ENCODE data around the gene TAF8. TPM values are rescaled to one million over a fixed set of nuclear protein-coding genes. Genes with fewer than 3 reads are reported as not detected.

Gene TAF8
- polyA plus RNA-seq, 4 donors, result 20.1 to 23.4 (median 21.1) TPM

GRCh38 chr6:42095094-42095493, 44.8 kb downstream of the TAF8 start:
- no peak for DNase-seq (ENCODE audit: low read depth in 4 of 4, low spot score in 3 of 4)

- DNase-seq (ENCODE audit: low read depth in 4 of 4, low spot score in 3 of 4), result no peak
These were observed 45.6 kb downstream of the TAF8 start for GRCh38 chr6:42095776-42096541.

GRCh38 chr6:42099340-42100028, 49.2 kb downstream of the TAF8 start:
- no peak for DNase-seq (ENCODE audit: low read depth in 4 of 4, low spot score in 3 of 4)

- no peak for DNase-seq (ENCODE audit: low read depth in 4 of 4, low spot score in 3 of 4)
These were observed 49.9 kb downstream of the TAF8 start for GRCh38 chr6:42100029-42100901.

DNA sequence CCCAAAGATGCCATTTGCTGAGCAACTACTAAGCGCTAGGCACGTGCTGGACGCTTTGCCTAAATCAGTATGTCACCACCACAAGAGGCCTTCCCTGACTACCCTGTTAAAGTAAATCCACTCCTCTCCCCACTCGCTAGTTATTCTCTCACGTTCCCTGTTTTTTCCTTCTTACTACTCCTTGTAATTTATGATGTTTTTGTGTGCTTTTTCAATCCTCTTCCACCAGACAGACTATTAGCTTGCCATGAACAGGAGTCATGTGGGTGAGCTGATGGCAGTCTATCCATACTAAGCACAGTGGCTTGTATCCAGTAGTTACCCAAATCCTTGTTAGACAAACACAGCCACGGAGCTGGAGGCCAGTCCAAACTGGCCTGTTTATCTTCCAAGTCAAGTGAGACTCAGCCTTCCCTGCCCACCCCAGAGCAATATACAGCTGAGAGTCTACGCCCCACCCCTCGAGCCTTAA, 50.9 kb downstream of the TAF8 start:
- no peak for DNase-seq (ENCODE audit: low read depth in 4 of 4, low spot score in 3 of 4)

DNA sequence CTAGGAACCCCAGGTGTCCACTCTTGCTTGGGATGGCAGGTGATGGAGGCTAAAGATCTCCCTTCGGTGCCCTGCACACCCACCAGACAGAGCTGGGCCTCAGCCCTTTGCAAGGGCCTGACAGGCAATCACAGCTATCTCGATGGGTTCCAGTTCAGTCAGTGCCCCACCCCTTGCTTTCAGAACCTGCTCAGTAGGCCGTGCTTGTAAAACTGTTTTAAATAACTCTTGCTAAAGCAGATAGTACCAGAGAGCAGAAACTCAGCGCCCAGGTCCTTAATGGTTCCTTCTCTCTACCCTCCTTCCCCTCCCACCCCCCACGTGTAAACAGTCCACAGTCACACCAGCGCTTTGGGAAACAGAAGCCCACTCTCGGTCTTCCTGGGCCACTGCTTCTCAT, 52.9 kb downstream of the TAF8 start:
- DNase-seq (ENCODE audit: low read depth in 4 of 4, low spot score in 3 of 4), result no peak

DNA sequence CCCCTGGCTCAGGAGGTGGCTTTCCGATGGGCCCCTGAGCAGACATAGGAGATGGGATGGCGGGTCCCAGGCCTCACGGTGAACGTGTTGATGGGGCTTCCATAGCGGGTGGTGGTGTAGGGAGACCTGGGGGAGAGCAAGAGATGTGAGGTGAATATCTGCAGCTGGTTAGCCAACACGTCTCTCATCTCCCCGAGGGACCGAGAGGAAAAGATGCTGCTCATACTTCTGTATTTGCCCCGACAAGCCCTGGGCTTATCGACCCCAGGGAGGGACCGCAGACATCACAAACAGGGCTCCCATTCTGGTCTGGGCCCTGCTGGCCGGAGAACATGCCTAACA, 53.4 kb downstream of the TAF8 start:
- DNase-seq (ENCODE audit: low read depth in 4 of 4, low spot score in 3 of 4), result no peak

- peak in 1 of 4 donors; percentile 62 for DNase-seq (ENCODE audit: low read depth in 4 of 4, low spot score in 3 of 4)
These were observed 53.9 kb downstream of the TAF8 start for GRCh38 chr6:42104095-42104803.

DNA sequence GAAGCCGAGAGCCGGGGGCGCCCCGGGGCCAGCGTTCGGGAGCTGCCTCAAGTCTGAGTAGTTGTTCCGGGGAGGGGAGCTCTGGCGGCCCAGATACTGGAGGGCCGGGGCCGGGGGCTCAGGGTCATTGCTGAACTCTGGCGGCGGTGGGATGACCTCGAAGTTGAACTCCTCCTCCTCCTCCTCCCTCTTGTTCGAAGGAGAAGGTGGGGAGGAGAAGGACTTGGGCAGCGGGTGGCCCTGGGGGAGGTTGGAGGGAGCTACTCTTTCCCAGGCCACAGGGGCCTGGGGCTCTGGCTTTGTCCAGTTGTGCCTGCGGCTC, 54.4 kb downstream of the TAF8 start:
- no peak for DNase-seq (ENCODE audit: low read depth in 4 of 4, low spot score in 3 of 4)

DNA sequence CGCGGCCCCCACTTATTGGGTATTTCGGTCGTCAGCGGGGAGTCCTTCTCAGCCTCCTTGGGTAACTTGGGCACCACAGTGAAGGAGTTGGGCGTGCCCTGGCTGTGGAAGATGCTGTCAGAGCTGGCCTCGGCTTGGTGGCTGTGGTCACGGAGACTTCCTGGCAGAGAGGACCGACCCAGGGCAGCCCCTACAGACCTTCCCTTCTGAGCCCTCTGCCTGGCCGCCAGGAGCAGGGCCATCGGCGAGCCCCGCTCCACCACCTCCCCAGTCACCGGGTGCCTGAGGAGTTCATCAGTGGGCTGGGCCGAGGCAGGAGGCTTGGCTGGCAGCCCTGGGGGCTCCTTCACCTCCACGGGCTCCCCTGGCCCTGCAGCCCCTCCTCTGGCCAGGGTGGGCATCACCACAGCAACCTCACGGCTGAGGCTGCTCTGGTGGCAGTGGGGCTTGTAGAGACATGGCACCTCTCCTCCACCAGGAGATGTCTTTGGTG, 54.9 kb downstream of the TAF8 start:
- DNase-seq (ENCODE audit: low read depth in 4 of 4, low spot score in 3 of 4), result no peak

GRCh38 chr6:42105709-42106108, 55.4 kb downstream of the TAF8 start:
- DNase-seq (ENCODE audit: low read depth in 4 of 4, low spot score in 3 of 4), result no peak

DNA sequence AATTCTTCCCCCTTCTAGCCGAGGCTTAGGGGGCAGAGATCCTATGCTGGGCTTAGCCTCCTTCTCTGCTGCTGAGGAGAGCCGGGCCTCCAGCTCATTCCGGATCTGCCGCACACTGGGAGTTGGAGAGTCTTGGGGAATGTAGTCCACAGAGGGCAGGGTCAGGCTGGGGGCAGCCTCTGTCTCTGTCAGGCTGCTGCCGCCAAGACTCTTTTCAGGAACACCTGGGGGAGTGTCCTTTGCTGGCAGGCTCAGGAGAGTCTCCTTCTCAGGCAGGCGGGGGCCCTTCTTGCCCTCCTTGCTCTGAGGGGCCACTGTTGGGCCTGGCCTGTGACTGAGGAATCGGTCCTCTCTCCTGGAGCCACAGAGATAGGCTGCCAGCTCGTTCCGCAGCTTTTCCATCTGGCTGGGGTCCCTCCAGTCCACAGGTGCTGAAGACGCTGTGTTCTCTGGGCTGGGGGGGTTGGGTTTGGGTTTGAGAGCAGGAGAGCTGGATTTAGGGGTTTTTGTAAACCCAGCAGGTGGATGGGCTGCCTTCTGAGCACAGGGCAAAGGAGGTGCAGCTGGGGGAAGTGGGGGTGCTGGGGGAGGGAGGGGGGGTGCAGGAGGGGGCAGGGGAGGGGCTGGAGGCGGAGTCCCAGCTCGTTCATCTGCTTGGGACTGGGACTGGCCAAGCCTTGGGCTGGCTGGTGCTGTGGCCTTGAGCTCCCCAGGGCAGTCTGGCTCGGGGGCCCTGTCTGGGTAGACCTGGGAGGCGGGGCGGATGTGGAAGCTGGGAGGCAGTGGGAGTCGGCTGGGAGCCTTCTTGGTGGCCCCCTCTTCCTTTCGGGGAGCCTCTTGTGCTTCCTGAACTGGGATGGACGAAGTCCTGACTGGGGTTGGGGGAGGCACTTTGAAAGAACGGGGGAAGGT, 56.0 kb downstream of the TAF8 start:
- DNase-seq (ENCODE audit: low read depth in 4 of 4, low spot score in 3 of 4), result no peak

GRCh38 chr6:42108071-42108470, 57.7 kb downstream of the TAF8 start:
- DNase-seq (ENCODE audit: low read depth in 4 of 4, low spot score in 3 of 4), result no peak

DNA sequence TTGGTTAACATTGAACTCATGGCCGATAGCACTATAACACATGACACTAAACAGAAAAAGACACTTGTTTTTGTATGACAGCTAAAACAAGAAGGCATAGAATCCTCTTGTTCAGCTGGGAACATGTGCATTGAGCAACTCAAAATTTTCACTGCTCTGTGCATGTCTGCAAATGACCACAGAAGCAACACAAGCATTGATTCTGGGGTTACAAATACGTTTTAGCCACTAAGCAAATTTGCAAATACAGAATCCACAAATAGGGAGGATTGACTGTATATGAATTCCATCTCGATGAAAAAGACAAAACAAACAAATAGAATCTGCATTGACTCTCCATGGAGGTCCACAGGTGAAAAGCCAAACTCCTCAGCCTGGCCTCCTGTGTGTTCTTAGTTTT, 60.4 kb downstream of the TAF8 start:
- no peak for DNase-seq (ENCODE audit: low read depth in 4 of 4, low spot score in 3 of 4)

DNA sequence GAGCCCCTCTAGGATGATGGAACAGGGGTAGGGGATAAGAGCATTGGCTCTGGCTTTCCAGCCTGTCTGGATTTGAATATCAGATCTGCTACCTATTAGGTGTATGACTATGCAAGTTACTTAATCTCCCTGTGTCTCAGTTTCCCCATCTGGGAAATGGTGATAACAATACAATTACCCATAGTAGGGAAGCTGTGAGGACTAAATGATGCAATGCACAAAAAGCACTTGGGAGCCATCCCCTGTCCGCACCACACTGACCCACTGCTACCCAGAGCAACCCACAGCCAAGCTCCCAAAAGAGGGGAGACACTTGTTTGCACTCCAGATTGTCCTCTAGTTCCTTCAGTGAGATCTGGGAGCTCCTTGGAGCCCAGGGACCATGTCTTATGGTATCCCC, 62.0 kb downstream of the TAF8 start:
- DNase-seq (ENCODE audit: low read depth in 4 of 4, low spot score in 3 of 4), result no peak

DNA sequence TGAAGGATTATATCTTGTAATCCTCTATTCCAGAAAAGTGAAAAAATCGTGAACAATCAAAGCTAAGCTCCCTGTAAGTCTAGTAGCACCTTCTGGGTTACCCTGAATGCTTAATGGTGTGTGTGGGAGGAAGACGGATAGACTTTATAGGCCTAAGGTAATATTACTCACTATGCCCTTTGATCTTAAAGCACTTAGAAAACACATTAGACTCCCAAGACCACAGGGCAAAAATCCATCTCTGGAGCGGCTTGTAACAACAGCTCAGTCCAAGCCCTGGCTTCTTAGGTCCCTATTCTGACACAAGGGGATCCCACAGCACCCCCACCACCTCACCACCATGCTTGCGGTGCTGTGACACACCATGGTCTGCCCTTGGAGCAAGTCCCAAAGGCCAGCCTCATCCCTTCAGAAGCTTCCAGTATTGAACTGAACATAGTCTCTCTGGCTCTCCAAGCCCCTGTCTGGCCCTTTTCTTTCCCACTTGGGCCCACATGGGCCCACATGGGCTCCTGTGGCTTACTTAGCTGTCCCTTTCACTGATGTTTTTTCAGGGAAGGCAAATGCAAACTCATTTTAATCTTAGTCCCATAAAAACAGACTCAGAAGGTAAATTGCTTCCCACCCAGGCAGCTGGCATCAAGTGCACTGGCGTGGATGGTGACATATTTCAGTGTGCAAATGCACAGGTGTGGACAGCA, 63.8 kb downstream of the TAF8 start:
- peak in 1 of 4 donors; percentile 37 for DNase-seq (ENCODE audit: low read depth in 4 of 4, low spot score in 3 of 4)

DNA sequence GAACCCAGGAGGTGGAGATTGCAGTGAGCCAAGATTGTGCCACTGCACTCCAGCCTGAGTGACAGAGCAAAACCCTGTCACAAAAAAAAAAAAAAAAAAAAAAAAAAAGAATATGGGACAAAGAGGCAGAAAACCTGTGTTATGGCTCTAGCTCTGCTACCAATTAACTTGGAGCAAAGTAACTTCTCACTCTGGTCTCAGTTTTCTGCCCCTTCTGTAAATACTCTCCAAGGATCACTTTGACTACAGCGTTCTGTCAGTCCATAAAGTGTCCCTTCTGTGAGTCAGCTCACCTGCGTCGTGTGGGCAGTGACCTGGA, 67.5 kb downstream of the TAF8 start:
- DNase-seq (ENCODE audit: low read depth in 4 of 4, low spot score in 3 of 4), result no peak

DNA sequence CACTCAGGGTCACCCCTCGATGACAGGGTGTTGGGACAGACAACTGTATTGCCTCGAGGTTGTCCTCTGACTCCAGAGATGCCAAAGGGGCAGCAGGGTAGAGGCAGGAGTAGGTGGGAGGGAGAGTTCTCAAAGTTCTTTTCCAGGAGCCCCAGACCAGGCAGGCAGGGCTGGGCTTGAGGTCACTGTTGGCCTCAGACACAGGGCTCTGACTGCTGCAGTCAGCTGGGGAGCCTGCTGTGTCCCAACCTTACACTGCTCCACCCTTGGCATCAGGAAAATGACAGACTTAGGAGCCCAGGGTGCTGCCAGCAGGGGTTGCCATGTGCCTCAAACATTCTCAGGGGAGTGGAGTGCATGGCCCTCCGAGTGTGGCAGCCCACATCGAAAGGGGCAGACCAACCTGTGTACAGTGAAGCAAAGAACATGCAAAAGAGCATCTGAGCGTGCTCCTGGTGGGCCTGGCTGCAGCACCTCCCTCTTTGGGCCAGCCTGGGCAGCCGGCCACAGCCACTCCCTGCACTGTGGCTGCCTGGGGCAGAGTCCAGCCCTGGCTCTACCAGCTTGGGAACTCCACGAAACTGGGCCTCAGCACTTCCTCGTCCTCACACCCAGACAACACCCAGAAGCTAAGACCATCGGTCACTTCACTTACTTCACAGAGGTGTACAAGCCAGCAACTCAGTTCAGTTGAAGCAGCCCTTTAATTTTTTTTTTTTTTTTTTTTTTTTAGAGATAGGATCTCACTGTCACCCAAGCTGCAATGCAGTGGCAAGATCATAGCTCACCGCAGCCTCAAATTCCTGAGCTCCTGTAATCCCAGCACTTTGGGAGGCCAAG, 68.1 kb downstream of the TAF8 start:
- DNase-seq (ENCODE audit: low read depth in 4 of 4, low spot score in 3 of 4), result no peak

All from right renal pelvis (tissue), 4 donors.